Transverse colon (tissue), 3 donors: ENCODE measurements around the gene DNAJC3.

Experiments
- CTCF ChIP-seq, 5 experiments: fragments of 200-600 bp in 3 of 5; fragments of 450-650 bp in 2 of 5; sonication (generic) in 3 of 5; IDR thresholded peaks; 1 replicate in 2 of 5; 2 replicates in 3 of 5; pipeline ENCODE4 v1.5.1; 2016 to 2017; ENCODE audit warnings: antibody characterized with exemption in 5 of 5, inconsistent platforms in 3 of 5, mild to moderate bottlenecking in 2 of 5, moderate library complexity in 1 of 5
- POLR2A ChIP-seq: fragments of 450-650 bp; IDR thresholded peaks from one replicate; pipeline ENCODE4 v1.6.1; 2016; ENCODE audit warnings: antibody characterized with exemption, mild to moderate bottlenecking, moderate library complexity

GRCh38 chr13:95743192-95743591 lies 66.3 kb downstream of the DNAJC3 start:
- TF ChIP-seq POLR2A (no peak), CTCF (IDR thresholded peaks at IDR 0.05) (no peak)
